ENCODE results near the gene CPD.
A peak's percentile ranks its signal among the peaks of the same experiment; 100 is the strongest.
"Not testable (repeated sequence)": the region's sequence is repeated elsewhere in the genome, so short reads cannot be mapped to it uniquely, and the experiment has no call there.

The CPD gene

DNA sequence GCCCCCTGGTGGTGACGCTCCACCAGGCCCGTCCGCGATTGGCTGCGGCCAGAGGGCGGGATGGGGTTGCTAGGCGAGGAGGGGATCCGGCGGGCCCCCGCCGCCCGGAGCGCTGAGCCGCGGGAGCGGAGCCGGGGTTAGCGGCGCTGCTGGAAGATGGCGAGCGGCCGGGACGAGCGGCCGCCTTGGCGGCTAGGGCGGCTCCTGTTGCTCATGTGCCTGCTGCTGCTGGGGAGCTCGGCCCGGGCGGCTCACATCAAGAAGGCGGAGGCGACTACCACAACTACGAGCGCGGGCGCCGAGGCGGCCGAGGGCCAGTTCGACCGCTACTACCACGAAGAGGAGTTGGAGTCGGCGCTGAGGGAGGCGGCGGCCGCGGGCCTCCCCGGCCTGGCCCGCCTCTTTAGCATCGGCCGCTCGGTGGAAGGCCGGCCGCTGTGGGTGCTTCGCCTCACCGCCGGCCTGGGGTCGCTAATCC lies at the start of gene CPD:
Gene CPD (plus strand): TSS at position 103 of the 478 bp plus-strand sequence. CDS start 54 bp downstream, at position 157.
- DNase-seq = peak; percentile 90 to 99

DNA sequence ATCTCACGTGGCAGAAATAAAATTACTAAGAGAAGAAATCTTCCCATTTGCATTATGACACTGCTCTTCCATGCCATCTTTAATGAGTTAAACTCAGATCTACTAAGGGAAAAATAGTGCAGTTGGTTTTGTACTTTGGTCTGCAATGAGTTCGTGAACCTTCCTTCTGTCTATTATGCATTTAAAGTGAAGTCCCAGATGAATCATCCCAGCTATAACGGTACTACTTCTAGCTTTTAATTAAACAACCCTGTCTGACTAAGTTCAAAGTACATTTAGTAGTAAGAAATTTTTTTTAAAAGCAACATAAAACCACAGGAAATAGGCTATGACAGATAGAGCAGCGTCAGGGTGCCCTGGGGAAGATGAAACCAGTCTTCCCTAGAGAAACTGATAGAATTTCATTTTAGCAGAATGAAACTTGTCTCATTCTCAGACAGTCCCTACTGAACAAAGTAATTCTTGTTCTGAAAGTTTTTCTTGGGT lies 46.6 kb upstream of the CPD start:
- DNase-seq = no peak

DNA sequence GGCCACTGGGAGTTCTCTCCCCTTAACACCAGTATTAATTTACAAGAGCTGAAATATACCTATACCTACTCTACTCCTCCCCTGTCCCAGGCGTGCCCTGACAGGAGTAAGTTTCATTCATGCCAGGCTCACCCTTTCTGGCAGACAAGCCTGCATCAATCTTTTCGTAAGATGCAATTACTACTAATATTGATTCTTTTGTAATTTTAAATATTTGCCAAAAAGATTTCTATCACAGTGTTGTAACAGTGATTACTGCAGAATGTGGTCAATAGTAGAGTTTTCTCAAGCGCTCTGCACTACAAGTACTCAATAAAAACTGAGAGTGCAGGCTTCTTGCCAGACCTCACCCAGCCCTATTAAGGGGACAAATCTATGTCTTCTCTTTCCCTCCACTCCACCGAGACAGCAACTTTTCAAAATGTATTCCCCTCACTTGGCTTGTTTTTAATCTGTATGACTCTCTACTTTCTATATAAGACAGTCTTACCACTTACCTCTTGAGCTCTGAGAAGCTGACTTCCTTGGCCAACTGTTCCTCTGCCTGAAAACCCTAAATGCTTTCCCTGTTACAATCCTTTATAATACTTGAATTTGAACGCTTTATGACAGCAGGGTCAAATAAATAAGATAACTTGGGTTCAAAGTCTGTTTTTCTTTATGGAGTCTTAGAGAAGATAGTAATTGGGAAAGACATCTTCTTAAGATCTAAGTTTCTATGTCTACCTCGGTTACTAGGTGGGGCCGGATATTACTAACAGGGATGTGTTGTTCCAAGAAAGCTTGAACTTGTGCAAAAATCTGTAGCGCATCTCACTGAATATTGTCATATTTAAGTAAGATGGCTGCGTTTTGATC lies 45.0 kb upstream of the CPD start, which contains the start of gene TMIGD1:
Gene TMIGD1 (minus strand): TSS at position 555 of the 858 bp plus-strand sequence. CDS start 1,924 bp downstream, outside the sequence.
- no peak for DNase-seq

DNA sequence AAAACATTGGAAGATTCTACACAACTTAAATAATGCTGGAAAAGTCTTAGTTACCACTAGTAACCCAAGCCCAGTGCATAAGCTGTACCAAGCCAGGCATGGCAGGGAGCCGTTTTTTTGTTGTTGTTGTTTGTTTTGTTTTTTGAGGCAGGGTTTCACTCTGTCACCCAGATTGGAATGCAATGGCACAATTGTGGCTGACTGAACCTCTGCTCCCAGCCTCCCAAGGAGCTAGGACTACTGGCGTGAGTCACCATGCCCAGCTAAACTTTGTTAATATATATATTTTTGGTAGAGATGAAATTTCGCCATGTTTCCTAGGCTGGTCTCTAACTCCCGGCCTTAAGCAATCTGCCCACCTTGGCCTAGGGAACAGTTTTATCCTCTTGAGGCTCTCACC lies 44.3 kb upstream of the CPD start:
- DNase-seq = no peak

DNA sequence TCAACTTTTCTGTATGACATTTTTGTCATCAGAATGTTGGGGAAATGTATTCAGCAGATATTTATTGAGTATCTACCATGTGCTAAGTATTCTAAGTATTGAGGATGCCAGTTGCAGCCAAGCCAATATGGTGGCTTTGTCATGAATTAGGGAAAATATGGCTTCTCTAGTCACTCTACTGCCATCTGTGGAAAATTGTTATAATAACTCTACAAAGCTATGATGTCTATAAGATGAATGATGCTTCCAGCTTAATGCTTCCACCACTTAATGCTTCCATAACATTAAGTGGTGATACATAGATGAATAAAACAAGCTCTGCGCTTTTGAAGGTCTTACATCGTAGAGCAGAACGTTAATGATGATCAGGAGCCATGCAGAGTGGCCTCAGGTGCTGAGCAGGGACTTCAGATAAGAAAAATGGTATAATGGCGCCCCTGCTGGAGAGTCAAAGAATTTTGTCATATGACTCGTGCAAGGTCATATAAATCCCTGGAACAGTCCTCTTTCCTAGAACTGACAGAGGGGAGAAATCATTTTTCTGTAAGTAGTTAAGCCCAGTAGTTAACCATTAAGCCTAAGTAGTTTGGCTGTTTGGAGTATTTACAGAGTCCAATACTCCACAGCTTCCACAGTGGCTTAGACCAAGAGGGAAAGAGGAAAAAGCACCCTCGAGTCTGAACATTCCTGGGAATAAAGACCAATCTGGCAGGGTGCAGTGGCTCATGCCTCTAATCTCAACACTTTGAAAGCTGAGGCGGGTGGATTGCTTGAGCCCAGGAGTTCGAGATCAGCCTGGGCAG lies 42.2 kb upstream of the CPD start:
- DNase-seq = peak; percentile 48 to 66

DNA sequence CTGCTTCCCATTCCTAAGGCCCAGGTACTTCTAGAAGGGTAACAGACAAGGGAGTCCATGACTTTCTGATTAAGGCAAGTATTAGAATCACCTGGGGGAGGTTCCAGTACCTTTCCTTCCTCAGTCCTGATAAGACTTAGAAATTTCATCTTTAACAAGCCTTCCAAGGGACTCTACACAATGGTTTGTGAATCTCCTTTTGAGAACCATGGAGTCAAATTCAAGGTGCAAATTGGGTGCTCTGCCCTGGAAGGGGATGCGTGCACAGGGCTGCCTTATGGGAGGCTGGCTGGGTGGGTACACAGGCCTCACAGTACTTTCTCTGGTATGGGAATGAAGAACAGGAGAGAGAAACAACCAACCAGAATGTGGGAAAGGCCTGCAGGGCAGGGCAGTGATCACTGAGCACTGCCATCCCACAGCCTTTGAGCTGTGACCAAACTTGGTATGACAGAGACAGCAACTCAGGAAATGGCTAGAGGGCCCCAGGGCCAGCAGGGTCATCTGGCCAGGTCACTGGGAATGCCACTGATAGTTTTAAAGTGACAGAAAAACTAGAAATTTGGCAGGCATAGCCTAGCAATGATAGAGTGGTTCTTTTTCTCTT lies 41.2 kb upstream of the CPD start:
- no peak for DNase-seq

DNA sequence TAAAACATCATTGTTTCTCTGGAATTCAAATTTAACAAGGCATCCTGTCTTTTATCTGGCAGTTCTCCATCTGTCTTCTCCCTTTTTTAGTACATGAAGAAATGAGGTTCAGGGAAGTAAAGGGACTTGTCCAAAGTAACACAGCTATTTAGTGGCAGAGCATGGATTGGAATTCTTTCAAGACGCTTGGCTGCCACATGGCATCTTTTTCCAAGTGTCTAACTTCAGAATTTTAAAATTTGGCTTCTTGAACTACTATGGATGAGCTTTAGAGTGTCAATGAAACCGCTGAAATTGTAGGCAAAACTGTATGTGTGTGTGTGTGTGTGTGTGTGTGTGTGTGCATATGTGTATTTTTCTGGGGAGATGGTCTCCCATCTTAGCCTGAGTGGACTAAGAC lies 39.6 kb upstream of the CPD start:
- no peak for DNase-seq

DNA sequence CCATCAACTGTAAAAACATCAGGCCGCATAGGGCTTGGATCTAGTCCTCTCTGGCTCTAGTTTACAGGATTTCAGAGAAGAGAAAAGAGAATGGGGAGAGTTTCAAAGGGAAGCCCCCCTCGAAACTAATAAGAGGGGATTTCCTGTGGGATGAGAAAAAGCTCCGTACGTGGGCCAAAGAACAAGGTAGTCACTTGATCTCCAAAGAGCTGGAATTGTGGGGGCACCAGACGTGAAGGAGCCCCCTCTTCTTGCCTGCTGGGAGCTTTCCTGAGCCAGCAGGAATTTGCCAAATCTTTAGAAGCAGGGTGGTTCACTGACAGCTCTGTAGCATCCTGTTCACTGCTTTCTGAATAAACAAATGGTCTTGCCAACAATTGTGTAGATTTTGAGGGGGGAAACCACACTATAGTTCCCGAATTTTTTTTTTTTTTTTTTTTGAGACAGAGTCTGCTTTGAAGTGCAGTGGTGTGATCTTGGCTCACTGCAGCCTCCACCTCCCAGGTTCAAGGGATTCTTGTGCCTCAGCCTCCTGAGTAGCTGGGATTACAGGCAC lies 37.8 kb upstream of the CPD start:
- DNase-seq = no peak

DNA sequence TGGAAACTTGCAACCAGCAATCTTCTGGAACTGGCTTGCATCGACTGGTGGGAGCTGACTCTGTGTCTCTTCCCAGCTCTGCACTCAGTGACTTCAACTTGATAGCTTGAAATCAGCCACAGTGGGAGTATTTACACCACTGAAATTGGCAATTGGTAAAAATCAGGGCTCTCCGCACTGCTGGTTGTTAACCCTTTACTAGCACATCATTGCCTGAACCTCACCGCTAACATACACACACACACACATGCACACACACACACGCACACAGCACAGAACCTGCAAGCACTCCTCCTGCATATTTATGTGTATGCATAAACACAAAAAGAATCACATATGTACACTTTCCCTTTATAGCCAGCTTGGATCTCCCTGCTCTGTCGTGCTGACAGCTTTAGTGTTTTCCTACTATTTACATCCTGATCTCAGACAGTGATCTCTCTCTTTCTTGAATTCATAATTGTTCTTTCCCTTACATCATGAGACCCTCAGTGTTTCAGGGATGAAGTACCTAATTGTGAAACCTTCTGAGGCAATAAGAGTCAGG lies 37.0 kb upstream of the CPD start:
- no peak for DNase-seq

DNA sequence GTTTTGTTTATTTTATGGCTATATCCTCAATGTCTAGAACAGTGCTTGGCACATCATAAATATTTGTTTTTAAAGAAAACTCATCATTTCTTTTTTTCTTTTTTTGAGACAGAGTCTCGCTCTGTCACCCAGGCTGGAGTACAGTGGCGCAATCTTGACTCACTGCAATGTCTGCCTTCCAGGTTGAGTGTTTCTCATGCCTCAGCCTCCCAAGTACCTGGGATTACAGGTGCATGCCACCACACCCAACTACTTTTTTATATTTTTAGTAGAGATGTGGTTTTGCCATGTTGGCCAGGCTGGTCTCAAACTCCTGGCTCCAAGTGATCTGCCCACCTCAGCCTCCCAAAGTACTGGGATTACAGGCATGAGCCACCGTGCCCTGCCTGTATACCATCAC lies 35.5 kb upstream of the CPD start:
- DNase-seq = not testable (repeated sequence)

DNA sequence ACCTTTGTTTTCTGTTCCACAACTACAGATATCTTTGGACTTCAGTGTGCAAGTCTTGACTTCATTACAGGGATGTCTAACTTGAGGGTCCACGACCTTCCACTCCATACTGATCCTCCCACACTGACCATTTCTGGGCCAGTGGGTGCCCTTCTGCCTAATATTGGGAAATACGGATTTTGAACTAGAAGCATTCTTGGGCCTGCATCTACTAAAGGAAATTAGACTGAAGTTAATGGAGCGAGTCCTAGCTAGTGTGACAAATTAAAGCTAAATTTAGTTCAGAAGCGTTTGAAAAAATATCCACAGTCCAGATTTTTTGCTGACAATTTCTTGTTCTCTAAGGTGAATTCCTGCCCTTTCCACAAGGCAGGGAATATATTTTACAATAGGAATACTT lies 34.9 kb upstream of the CPD start:
- no peak for DNase-seq

DNA sequence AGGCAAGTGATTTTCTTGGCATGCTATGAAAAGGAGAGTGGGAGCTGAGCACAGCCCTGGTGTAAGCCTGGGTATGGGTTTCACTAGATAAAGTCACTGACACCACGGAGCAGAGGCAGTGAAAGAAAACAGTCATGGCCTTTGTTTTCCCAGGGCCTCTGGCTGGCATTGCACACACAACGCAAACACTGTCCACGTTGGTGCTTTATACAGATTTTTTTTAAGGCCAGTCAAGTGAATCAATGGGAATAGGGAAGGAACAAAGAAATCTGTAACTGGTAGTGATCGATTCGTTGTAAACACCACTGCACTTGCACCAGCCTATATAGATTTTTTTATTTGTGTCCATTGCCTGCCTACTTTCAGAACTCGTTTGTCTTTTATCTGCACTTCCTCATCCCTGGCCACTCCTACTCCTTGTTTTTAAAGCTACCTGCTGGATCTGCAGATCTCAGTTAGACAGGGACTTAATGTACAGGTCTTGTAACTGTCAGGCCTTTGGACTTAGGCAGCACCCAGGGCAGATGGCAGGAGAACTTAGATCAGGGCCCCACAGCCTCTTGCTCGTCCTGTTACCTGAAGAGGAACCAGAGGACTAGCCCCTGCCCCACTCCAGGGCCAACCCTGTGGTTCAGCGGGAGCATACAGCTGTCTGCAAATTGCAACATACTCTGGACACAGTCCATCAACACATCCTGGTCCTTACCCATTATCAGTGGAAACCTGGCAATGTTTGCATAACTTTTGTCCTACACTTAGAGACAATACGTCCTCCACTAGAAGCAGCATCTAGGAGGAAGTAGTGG lies 34.2 kb upstream of the CPD start:
- no peak for DNase-seq

DNA sequence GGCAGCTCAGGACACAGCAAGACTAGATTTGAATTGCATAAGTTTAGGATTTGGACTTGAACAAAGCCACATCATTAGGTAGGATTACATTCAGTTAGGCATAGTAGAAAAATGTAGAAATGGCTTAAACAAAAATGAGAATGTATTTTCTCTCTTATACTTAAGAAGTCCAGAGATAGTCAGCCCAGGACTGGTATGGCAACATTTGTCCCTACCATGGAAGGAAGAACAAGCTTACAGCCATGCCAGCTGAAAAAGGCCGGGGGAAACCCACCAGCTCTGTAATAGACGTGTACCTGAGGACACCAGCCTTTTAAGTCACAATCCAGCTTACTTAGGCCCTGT lies 33.7 kb upstream of the CPD start:
- DNase-seq = peak; percentile 47 to 60

DNA sequence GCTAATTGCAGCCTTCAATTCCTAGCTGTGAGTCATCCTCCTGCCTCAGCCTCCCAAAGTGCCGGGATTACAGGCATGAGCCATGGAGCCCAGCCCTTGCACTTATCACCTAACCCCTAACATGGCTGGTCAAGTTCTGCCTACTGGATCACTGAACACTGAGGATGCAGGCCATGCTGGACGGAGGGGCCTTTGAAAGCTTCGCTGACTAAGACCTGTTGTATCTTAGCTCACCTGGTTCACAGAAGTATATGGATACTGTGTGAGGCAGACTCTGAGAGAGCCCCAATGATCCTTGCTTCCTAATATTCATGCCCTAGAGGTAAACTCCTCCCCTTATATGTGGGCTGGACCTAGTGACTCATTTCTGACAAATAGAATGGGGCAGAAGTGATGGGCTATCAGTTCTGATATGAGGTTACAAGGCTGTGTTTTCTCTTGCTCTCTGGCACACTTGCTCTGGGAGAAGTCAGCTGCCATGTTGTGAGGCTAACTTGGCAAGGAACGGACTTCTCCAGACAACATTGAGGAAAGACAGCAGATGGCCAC lies 33.1 kb upstream of the CPD start:
- DNase-seq = peak; percentile 48 to 70

DNA sequence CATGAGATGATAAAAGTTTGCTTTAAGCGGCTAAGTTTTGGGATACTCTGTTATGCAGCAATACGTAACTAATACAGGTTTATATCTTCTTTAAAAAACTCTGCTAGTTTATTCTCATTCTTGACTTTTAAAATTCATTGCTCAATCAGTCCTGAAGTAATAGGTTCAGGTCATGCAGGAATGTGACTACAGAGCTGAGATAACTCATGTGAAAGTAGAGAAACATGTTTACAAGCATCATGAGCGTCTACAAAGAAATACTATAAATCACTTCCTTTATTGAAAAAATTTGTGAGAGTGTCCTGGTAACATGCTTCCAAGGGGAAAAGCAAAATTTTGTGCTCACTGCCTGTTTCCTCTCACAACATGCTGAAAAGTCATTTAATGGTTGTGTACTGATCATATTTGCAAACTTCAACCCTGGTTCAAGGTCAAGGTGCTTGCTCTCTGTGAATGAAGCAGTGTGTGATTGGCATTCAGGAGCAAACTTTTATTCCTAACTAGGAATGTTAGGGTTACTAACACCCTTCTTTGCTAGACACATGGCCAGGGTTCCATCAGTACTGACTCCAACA lies 32.4 kb upstream of the CPD start:
- no peak for DNase-seq

DNA sequence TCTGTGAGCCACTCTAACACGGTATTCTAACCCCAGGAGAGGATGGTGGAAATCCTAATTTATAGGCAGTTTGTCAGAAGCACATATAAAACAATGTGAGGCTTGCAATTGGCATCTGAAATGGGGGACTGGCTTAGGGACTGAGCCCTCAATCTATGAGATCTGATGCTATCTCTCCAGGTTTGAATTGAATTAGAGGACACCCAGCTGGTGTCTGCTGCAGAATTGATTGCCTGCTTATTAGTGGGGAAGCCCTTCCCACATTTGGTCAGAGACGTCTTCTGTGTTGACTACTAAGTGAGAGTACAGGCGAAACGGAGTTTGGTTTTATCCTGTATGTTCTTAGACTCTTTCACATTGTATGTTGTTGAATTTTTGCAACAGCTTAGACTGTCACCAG lies 31.2 kb upstream of the CPD start:
- DNase-seq = no peak

DNA sequence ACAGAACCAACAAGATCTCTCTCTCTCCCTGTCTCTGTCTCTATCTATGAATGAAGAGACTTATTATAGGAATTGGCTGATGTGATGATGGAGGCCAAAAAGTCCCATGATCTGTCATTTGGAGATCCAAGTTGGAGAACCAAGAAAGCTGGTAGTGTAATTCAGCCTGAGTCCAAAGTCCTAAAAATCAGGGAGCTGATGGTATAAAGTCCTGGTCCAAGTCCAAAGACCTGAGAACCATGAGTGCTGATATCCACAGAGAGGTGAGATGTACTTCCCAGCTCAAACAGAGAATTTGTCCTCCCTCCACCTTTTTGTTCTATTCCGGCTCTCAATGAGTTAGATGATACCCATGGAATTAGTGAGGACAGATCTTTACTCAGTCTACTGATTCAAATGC lies 29.5 kb upstream of the CPD start:
- DNase-seq = no peak

DNA sequence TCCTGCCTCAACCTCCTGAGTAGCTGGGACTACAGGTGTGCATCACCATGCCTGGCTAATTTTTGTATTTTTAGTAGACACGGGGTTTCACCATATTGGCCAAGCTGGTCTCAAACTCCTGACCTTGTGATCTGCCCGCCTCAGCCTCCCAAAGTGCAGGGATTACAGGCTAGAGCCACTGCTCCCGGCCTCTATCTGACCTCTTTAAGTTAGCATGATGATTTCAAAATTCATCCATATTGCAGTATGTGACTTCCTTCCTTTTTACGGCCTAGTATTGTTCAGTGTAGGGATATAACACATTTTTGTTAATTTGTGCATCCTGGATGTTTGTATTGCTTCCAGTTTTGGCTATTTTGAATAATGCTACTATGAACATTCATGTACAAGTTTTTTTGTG lies 27.5 kb upstream of the CPD start:
- DNase-seq = peak; percentile 75 to 76

DNA sequence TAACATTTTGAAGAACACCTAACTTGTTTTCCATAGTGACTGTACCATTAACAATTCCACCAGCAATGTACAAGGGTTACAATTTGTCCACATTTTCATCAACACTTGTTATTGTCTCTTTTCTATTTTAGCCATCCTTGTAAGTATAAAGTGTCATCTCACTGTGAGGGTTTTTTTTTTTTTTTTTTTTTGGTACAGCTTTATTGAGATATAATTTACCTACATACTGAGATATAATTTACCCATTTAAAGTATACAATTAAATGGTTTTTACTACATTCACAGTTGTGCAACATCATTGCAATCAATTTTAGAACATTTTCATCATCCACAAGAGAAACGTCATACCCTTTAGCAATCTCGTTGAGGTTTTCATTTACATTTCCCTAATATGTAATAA lies 27.0 kb upstream of the CPD start:
- DNase-seq = peak; percentile 62 to 87

DNA sequence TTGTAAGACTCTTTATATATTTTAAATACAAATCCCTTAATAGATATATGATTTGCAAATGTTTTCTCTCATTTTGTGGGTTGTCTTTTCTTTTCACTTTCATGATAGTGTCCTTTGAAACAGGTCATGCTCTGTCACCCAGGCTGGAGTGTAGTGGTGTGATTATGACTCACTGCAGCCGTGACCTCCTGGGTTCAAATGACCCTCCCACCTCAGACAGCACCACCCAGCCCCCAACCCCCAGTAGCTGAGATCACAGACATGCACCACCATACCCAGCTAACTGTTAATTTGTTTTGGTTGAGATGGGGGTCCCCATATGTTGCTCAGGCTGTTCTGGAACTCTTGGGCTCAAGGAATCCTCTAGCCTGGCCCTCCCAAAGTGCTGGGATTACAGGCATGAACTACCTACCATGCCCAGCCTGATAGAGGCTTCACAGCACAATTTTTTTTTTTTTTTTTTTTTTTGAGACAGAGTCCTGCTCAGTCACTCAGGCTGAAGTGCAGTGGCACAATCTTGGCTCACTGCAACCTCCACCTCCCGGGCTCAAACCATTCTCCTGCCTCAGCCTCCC lies 26.4 kb upstream of the CPD start:
- DNase-seq = peak; percentile 57 to 58

DNA sequence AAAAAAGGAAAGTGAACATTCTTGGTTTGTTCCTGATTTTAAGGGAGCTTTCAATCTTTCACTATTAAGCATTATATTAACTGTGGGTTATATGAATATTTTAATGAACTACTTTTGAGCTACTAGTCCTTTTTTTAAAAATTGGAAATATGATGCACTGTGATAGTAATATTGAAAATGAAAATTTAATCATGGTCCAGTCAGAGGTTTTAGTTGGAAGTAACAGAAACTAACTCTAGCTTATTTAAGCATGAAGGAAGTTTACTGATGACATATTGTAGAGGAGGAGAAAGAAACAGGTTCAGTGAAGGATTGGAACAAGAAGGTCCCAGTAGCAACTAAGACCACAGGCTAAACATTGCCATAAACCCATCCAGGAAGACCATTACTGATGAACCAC lies 24.0 kb upstream of the CPD start:
- no peak for DNase-seq

Measured in inflammatory macrophage treated with lipopolysaccharide for 1 hour (primary cell).